ENCODE measurements around the gene NAV1. TPM values are rescaled to one million over a fixed set of nuclear protein-coding genes. Genes with fewer than 3 reads are reported as not detected.

Gene NAV1
- total RNA-seq, 2 donors from 2014 or later, result 126 to 255 TPM

DNA sequence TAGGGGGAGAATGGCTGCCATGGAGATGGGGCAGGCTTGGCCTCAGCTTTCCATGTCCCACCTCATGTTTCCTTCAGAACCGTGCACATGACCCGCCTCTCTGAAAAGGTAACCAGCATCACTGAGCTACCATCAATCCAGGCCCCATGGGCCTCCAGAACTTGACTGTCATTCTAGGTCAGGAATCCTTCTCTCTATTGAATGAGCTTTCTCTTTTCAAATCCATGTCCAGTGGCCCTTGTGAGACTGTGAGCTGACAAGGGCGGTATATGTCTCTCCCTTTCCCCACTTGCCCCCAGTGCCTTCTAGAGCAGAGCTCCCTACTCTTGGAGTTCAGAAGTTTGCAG lies 36.4 kb upstream of the NAV1 start:
- H3K36me3 ChIP-seq, result peaks cover 5% of the 10 kb centered on the region
- H3K4me3 ChIP-seq, result peak overlapping the region; percentile 94
- H3K27ac ChIP-seq, result peak overlapping the region; percentile 94 to 96
- DNase-seq (ENCODE audit: low spot score), result no peak
- TF ChIP-seq CTCF (IDR thresholded peaks at IDR 0.05), result no peak
- ATAC-seq (ENCODE audit: insufficient number of reproducible peaks, low FRiP score, low read depth), result no peak
- no peaks in the 10 kb centered on the region for H3K9me3 ChIP-seq
- no peaks in the 10 kb centered on the region for H3K27me3 ChIP-seq (replicated peaks; ENCODE audit: insufficient read depth)
- peaks cover 40 to 80% of the 10 kb centered on the region in 2 donors for H3K4me1 ChIP-seq (ENCODE audit: control insufficient read depth in 1 of 2, low read depth in 2 of 2)

DNA sequence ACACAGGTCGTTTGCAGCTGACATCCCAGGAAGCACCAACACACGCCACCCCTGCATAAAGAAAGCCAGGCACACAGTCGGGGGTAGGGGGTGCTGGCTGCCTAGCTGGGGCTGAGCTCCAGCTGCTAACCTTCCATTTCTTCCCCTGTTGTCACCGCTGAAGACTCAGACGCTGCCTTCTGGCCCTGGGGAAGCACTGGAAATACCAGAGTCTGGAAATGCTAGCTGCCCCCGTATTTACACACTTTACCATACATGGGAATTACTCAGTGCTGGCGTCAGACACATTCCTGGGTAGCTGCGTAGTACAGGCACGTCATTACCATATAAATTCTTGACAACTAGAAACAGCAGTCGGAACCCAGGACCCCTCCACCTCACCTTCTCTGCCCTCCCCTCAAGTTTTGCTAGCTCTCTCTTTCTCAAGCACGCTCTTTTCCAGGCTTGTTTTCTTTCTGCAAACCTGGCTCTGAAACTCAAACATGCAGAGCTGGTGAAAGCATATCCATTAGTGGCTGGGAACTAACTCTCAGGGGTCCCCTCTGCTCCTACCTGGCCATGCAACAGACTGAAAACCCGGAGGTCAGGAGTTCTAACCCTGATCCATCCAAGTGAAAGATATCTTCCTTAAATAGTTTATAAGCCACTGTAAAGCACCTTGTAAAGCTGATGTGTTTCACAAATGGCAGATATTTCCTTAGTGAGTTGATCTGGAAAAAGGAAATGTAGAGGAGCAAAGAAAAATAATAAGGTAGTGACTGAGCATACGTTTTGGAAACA lies 35.3 kb upstream of the NAV1 start:
- Histone ChIP-seq H3K36me3 (peaks cover 5% of the 10 kb centered on the region), H3K27me3 (replicated peaks; ENCODE audit: insufficient read depth) (no peaks in the 10 kb centered on the region), H3K4me1 (ENCODE audit: control insufficient read depth in 1 of 2, low read depth in 2 of 2) (peaks cover 38 to 74% of the 10 kb centered on the region in 2 donors), H3K9me3 (no peaks in the 10 kb centered on the region), H3K27ac (peak overlapping the region; percentile 94 to 96), H3K4me3 (peak overlapping the region; percentile 94)
- no peak for TF ChIP-seq CTCF (IDR thresholded peaks at IDR 0.05)
- peak; percentile 60 for ATAC-seq (ENCODE audit: insufficient number of reproducible peaks, low FRiP score, low read depth)
- peak; percentile 62 for DNase-seq (ENCODE audit: low spot score)

DNA sequence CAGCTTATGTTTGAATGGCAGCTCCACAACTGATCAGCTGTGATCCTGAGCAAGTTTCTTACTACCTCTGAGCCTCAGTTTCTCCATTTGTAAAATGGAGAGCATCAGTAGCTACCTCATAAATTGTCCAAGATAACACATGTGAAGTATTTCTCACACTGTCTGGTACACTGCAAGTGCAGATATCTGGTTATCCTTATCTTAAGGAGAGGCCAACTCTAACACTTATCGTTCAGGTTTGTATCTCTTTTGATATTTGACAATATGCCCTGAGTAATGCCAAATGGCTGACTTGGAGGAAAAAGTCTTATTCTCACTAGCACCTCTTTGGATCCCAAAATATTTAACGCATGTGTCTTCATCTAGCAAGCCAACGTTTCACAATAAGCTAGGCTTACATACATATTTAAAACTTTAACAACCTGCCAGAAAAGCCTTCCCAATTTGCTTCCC lies 34.7 kb upstream of the NAV1 start:
- ATAC-seq (ENCODE audit: insufficient number of reproducible peaks, low FRiP score, low read depth), result no peak
- TF ChIP-seq CTCF (IDR thresholded peaks at IDR 0.05), result no peak
- H3K4me1 ChIP-seq (ENCODE audit: control insufficient read depth in 1 of 2, low read depth in 2 of 2), result peaks cover 32 to 68% of the 10 kb centered on the region in 2 donors
- no peaks in the 10 kb centered on the region for H3K9me3 ChIP-seq
- peak overlapping the region; percentile 94 to 96 for H3K27ac ChIP-seq
- no peaks in the 10 kb centered on the region for H3K27me3 ChIP-seq (replicated peaks; ENCODE audit: insufficient read depth)
- H3K36me3 ChIP-seq, result peaks cover under 1% of the 10 kb centered on the region
- peak overlapping the region; percentile 94 for H3K4me3 ChIP-seq
- no peak for DNase-seq (ENCODE audit: low spot score)

DNA sequence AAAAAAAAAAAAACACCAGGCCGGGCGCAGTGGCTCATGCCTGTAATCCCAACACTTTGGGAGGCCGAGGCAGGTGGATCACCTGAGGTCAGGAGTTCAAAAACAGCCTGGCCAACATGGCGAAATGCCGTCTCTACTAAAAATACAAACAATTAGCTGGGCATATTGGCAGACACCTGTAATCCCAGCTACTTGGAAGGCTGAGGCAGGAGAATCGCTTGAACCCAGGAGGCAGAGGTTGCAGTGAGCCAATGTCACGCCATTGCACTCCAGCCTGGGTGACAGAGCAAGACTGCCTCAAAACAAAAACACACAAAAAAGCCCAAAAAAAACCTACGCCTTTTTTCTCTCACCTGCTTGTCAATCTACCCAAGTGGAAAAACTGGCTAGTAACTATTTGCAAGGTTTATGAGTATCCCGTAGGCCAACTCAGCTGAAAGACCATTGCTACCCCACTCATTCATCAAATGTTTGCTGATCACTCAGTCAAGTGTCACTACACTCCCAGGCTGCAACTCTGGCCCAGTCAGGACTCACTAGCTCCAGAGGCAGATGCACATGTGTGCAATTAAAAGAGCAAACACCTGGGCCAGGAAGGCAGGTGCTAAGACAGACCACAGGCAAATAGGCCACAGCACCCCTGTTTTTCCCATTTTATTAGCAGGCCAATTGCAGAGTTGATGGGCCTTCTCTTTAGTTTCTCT lies 34.0 kb upstream of the NAV1 start:
- no peak for DNase-seq (ENCODE audit: low spot score)
- peaks cover 25 to 61% of the 10 kb centered on the region in 2 donors for H3K4me1 ChIP-seq (ENCODE audit: control insufficient read depth in 1 of 2, low read depth in 2 of 2)

More for the DNA sequence above, 34.0 kb upstream of the NAV1 start:
- peak overlapping the region; percentile 94 to 96 for H3K27ac ChIP-seq
- no peaks in the 10 kb centered on the region for H3K9me3 ChIP-seq
- peak overlapping the region; percentile 94 for H3K4me3 ChIP-seq
- ATAC-seq (ENCODE audit: insufficient number of reproducible peaks, low FRiP score, low read depth), result no peak
- no peaks in the 10 kb centered on the region for H3K36me3 ChIP-seq
- TF ChIP-seq CTCF (IDR thresholded peaks at IDR 0.05), result no peak
- no peaks in the 10 kb centered on the region for H3K27me3 ChIP-seq (replicated peaks; ENCODE audit: insufficient read depth)

Measured in thoracic aorta (tissue), 2 donors.